HepG2 (cell line): Measurements from ENCODE around the gene HEBP1. TPM values are rescaled to one million over a fixed set of nuclear protein-coding genes. Genes with fewer than 3 reads are reported as not detected.
A peak's percentile ranks its signal among the peaks of the same experiment; 100 is the strongest.

Source experiments
- RBFOX2 ChIP-seq: fragments of 200-400 bp; formaldehyde crosslinking; IDR thresholded peaks from 2 replicates; pipeline ENCODE4 v1.6.1; 2017; ENCODE audit warnings: low read depth, mild to moderate bottlenecking, low read length
- SMC3 ChIP-seq: IDR thresholded peaks from 2 replicates; pipeline ENCODE4 v1.6.1; 2011; ENCODE audit warnings: low read length, improper control_type of control experiment
- SRSF4 ChIP-seq: fragments of 200-400 bp; formaldehyde crosslinking; IDR thresholded peaks from one replicate; pipeline ENCODE4 v1.6.1; 2018; ENCODE audit warnings: mild to moderate bottlenecking, low read depth, low read length, moderate library complexity; ENCODE audit not compliant: poor library complexity, severe bottlenecking
- SSRP1 ChIP-seq: IDR thresholded peaks from 2 replicates; pipeline ENCODE4 v1.6.1; 2016; ENCODE audit warnings: control low read depth
- TBL1XR1 ChIP-seq: fragments of 150-350 bp; IDR thresholded peaks from 2 replicates; pipeline ENCODE4 v1.6.1; 2014; ENCODE audit warnings: borderline replicate concordance, low read length; ENCODE audit not compliant: partially characterized antibody
- ZKSCAN1 ChIP-seq: fragments of 150-350 bp; IDR thresholded peaks from 2 replicates; pipeline ENCODE4 v1.6.1; 2014; ENCODE audit warnings: low read length
- ZNF343 ChIP-seq: sonication (generic); formaldehyde crosslinking; IDR thresholded peaks from 2 replicates; pipeline ENCODE4 v1.4.0; 2020; ENCODE audit warnings: mild to moderate bottlenecking, missing genetic modification reagents
- ZNF496 ChIP-seq: sonication (generic); formaldehyde crosslinking; IDR thresholded peaks from 2 replicates; pipeline ENCODE4 v1.8.1; 2023; ENCODE audit warnings: mild to moderate bottlenecking, moderate library complexity, missing genetic modification reagents; ENCODE audit not compliant: insufficient replicate concordance
- ZNF737 ChIP-seq: sonication (generic); formaldehyde crosslinking; IDR thresholded peaks from 2 replicates; pipeline ENCODE4 v1.5.0; 2020; ENCODE audit warnings: missing genetic modification reagents, mild to moderate bottlenecking, borderline replicate concordance
- ZSCAN20 ChIP-seq: sonication (generic); formaldehyde crosslinking; IDR thresholded peaks from 2 replicates; pipeline ENCODE4 v1.4.0; 2020; ENCODE audit warnings: missing genetic modification reagents, mild to moderate bottlenecking, borderline replicate concordance
- polyA plus RNA-seq, 8 experiments: library from polyadenylated mRNA; depleted of rRNA in 3 of 8; stranded (reverse) in 7 of 8; unstranded in 1 of 8; fragments of >200 nt; fragmentation: Illumina TruSeq in 4 of 8; extraction: Trizol in 4 of 8; gene quantifications; 2 replicates each; pipeline versions ENCODE4 v1.2.1 to v1.2.3, GENCODE V29; 2011 to 2016; ENCODE audit warnings: low read depth in 4 of 8, missing spikeins in 1 of 8, mixed read lengths in 1 of 8; ENCODE audit not compliant: insufficient read depth in 1 of 8
- total RNA-seq, 5 experiments: library from RNA; depleted of rRNA; stranded (reverse); fragments of >200 nt; fragmentation: Illumina TruSeq; extraction: Trizol; gene quantifications; 2 replicates each; pipeline ENCODE4 v1.2.3, GENCODE V29; 2016; ENCODE audit warnings: low read depth in 1 of 5
- TF ChIP-seq, protein P1 (sequence below): sonication (generic); formaldehyde crosslinking; IDR thresholded peaks from 2 replicates; pipeline ENCODE4 v1.8.0; 2022; ENCODE audit warnings: mild to moderate bottlenecking, missing genetic modification reagents, borderline replicate concordance
- TF ChIP-seq, protein P2 (sequence below): sonication (generic); formaldehyde crosslinking; IDR thresholded peaks from 2 replicates; pipeline ENCODE4 v1.5.0; 2020; ENCODE audit warnings: missing genetic modification reagents
- TF ChIP-seq, protein P3 (sequence below): IDR thresholded peaks from 2 replicates; pipeline ENCODE4 v1.6.1; 2016; ENCODE audit warnings: low read depth, control low read depth
- TF ChIP-seq, protein P4 (sequence below): IDR thresholded peaks from 2 replicates; pipeline ENCODE4 v1.6.1; 2016; ENCODE audit warnings: mild to moderate bottlenecking
- TF ChIP-seq, protein P5 (sequence below): sonication (generic); formaldehyde crosslinking; IDR thresholded peaks from 2 replicates; pipeline ENCODE4 v1.5.1; 2020; ENCODE audit warnings: mild to moderate bottlenecking, missing genetic modification reagents, borderline replicate concordance
- TF ChIP-seq, protein P6 (sequence below): sonication (generic); formaldehyde crosslinking; conservative IDR thresholded peaks from 2 replicates; pipeline ENCODE4 v1.4.0; 2020; ENCODE audit warnings: mild to moderate bottlenecking, missing genetic modification reagents, moderate library complexity
- TF ChIP-seq, protein P7 (sequence below): IDR thresholded peaks from 2 replicates; pipeline ENCODE4 v1.6.1; 2012; ENCODE audit warnings: inconsistent platforms

HEBP1 gene
- total and polyA plus RNA-seq, 2 of the 13 experiments (the other 11 are each of a cell fraction or from before 2014, with no cell fraction given), result 7.8 to 9.4 TPM

DNA sequence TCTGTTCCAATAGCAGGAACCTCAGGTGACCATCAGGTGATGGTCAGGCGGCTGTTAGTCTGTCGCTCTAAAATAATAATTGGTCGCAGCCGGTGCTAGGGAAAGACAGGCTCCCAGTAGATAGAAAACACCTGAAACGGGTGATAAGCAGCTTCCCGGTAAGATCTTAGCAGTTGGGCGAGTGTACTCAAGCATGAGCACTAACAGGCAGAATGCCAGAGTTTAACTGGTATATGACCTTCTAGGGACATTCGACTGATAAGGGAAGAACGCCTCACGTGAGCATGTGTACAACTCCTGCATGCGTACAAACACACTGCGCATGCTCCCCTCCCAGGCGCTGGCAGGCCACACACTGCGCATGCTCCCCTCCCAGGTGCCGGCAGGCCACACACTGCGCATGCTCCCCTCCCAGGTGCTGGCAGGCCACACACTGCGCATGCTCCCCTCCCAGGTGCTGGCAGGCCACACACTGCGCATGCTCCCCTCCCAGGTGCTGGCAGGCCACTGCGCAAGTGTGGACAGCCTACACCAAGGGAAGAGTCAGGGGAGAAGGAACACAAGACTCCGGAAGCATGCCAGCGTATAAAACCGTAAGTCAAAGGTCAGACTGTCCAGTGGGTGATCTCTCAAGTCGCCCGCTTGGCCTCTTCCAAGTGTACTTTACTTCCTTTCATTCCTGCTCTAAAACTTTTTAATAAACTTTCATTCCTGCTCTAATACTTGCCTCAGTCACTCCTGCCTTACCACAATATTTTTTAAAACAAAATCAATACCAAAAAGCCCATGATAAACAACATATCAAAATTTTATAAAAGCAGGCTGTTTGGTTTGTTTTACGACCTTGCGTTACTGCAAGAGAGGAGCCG, 72.6 kb downstream of the HEBP1 start (continued):
- TF ChIP-seq, protein P1, sequence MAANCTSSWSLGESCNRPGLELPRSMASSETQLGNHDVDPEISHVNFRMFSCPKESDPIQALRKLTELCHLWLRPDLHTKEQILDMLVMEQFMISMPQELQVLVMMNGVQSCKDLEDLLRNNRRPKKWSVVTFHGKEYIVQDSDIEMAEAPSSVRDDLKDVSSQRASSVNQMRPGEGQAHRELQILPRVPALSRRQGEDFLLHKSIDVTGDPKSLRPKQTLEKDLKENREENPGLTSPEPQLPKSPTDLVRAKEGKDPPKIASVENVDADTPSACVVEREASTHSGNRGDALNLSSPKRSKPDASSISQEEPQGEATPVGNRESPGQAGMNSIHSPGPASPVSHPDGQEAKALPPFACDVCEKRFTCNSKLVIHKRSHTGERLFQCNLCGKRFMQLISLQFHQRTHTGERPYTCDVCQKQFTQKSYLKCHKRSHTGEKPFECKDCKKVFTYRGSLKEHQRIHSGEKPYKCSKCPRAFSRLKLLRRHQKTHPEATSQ, result no peak
- TF ChIP-seq ZSCAN20 (CRISPR knock-in tag) (no peak), SMC3 (no peak), ZNF343 (CRISPR knock-in tag) (no peak), ZKSCAN1 (peak; percentile 47; the same call in 1 of the 2 replicates), SRSF4 (no peak), SSRP1 (CRISPR knock-in tag) (0 out of 2 replicates have a peak, but pooled peaks have one; percentile 21), ZNF737 (CRISPR knock-in tag) (no peak), TBL1XR1 (no peak), RBFOX2 (peak; percentile 75), ZNF496 (CRISPR knock-in tag) (no peak)
- TF ChIP-seq, protein P2, sequence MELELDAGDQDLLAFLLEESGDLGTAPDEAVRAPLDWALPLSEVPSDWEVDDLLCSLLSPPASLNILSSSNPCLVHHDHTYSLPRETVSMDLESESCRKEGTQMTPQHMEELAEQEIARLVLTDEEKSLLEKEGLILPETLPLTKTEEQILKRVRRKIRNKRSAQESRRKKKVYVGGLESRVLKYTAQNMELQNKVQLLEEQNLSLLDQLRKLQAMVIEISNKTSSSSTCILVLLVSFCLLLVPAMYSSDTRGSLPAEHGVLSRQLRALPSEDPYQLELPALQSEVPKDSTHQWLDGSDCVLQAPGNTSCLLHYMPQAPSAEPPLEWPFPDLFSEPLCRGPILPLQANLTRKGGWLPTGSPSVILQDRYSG (CRISPR knock-in tag), result no peak
- TF ChIP-seq, protein P3, sequence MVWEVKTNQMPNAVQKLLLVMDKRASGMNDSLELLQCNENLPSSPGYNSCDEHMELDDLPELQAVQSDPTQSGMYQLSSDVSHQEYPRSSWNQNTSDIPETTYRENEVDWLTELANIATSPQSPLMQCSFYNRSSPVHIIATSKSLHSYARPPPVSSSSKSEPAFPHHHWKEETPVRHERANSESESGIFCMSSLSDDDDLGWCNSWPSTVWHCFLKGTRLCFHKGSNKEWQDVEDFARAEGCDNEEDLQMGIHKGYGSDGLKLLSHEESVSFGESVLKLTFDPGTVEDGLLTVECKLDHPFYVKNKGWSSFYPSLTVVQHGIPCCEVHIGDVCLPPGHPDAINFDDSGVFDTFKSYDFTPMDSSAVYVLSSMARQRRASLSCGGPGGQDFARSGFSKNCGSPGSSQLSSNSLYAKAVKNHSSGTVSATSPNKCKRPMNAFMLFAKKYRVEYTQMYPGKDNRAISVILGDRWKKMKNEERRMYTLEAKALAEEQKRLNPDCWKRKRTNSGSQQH (CRISPR knock-in tag), result 0 out of 2 replicates have a peak, but pooled peaks have one; percentile 43
- TF ChIP-seq, protein P4, sequence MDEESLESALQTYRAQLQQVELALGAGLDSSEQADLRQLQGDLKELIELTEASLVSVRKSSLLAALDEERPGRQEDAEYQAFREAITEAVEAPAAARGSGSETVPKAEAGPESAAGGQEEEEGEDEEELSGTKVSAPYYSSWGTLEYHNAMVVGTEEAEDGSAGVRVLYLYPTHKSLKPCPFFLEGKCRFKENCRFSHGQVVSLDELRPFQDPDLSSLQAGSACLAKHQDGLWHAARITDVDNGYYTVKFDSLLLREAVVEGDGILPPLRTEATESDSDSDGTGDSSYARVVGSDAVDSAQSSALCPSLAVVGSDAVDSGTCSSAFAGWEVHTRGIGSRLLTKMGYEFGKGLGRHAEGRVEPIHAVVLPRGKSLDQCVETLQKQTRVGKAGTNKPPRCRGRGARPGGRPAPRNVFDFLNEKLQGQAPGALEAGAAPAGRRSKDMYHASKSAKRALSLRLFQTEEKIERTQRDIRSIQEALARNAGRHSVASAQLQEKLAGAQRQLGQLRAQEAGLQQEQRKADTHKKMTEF (CRISPR knock-in tag), result peak; percentile 36; the same call in 1 of the 2 replicates
- TF ChIP-seq, protein P5, sequence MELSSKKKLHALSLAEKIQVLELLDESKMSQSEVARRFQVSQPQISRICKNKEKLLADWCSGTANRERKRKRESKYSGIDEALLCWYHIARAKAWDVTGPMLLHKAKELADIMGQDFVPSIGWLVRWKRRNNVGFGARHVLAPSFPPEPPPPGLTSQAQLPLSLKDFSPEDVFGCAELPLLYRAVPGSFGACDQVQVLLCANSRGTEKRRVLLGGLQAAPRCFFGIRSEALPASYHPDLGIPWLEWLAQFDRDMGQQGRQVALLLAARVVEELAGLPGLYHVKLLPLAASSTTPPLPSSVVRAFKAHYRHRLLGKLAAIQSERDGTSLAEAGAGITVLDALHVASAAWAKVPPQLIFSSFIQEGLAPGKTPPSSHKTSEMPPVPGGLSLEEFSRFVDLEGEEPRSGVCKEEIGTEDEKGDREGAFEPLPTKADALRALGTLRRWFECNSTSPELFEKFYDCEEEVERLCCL, result no peak
- TF ChIP-seq, protein P6, sequence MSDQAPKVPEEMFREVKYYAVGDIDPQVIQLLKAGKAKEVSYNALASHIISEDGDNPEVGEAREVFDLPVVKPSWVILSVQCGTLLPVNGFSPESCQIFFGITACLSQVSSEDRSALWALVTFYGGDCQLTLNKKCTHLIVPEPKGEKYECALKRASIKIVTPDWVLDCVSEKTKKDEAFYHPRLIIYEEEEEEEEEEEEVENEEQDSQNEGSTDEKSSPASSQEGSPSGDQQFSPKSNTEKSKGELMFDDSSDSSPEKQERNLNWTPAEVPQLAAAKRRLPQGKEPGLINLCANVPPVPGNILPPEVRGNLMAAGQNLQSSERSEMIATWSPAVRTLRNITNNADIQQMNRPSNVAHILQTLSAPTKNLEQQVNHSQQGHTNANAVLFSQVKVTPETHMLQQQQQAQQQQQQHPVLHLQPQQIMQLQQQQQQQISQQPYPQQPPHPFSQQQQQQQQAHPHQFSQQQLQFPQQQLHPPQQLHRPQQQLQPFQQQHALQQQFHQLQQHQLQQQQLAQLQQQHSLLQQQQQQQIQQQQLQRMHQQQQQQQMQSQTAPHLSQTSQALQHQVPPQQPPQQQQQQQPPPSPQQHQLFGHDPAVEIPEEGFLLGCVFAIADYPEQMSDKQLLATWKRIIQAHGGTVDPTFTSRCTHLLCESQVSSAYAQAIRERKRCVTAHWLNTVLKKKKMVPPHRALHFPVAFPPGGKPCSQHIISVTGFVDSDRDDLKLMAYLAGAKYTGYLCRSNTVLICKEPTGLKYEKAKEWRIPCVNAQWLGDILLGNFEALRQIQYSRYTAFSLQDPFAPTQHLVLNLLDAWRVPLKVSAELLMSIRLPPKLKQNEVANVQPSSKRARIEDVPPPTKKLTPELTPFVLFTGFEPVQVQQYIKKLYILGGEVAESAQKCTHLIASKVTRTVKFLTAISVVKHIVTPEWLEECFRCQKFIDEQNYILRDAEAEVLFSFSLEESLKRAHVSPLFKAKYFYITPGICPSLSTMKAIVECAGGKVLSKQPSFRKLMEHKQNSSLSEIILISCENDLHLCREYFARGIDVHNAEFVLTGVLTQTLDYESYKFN (CRISPR knock-in tag), result peak; percentile 35; the same call in 1 of the 2 replicates
- TF ChIP-seq, protein P7, sequence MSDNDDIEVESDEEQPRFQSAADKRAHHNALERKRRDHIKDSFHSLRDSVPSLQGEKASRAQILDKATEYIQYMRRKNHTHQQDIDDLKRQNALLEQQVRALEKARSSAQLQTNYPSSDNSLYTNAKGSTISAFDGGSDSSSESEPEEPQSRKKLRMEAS, result peak; percentile 78
